GM12878 (cell line): ENCODE data around the gene AGAP1. TPM values are rescaled to one million over a fixed set of nuclear protein-coding genes. Genes with fewer than 3 reads are reported as not detected.

Experiments
- ATAC-seq: fragments of 200-7000 bp; cut with Tn5 transposase; 3 replicates; pipeline ENCODE4 v1.9.1; 2020; ENCODE audit warnings: mild to moderate bottlenecking, moderate library complexity
- BruUV-seq: library from RNA; stranded (reverse); fragments of 400-500 nt; replicated peaks from 2 replicates; lab custom pipeline; 2021; lab: Mats Ljungman, UMichigan
- CTCF ChIA-PET: fragments of 300-600 bp; sonication (Branson Sonifier 250); formaldehyde crosslinking; extraction: SDS; loops from one replicate; lab custom pipeline; 2021; ENCODE audit warnings: inconsistent platforms; lab: Yijun Ruan, JAX
- POLR2A ChIA-PET: fragments of 350-600 bp; formaldehyde crosslinking; extraction: SDS; loops from one replicate; lab custom pipeline; 2021; ENCODE audit warnings: inconsistent platforms; lab: Charles Lee
- RAD21 ChIA-PET: fragments of 300-600 bp; sonication (Branson Sonifier 250); formaldehyde crosslinking; loops from one replicate; lab custom pipeline; 2023; ENCODE audit warnings: antibody characterized with exemption; ENCODE audit not compliant: unreplicated experiment; lab: Charles Lee
- SMC1A ChIA-PET: fragments of 300-600 bp; sonication (Branson Sonifier 250); formaldehyde crosslinking; loops from one replicate; lab custom pipeline; 2023; ENCODE audit not compliant: unreplicated experiment, uncharacterized antibody; lab: Charles Lee
- DNase-seq: peaks from one replicate; pipeline ENCODE4 v3.0.0-alpha.2; 2011; ENCODE audit warnings: low read depth, low spot score
- FAIRE-seq: peaks from 3 replicates; lab custom pipeline; 2011; peaks lifted over from hg19 to GRCh38; lab: Jason Lieb, UNC
- H2AFZ ChIP-seq: 2 replicates; pipeline ENCODE4 v1.6.0; 2011; ENCODE audit warnings: low read depth, low read length, control low read depth; ENCODE audit not compliant: control insufficient read depth
- H3K27ac ChIP-seq: 2 replicates; pipeline ENCODE4 v1.5.1; 2011; ENCODE audit warnings: control low read depth; ENCODE audit not compliant: control insufficient read depth, insufficient read depth
- H3K27me3 ChIP-seq, 2 experiments: replicated peaks in 1 of 2; 2 replicates each; pipeline versions ENCODE4 v1.6.0 to v1.6.1; 2011; ENCODE audit warnings: low read length in 1 of 2; ENCODE audit not compliant: control insufficient read depth in 2 of 2, insufficient read depth in 2 of 2
- H3K36me3 ChIP-seq, 2 experiments: 2 replicates each; pipeline ENCODE4 v1.5.1; 2011; ENCODE audit warnings: low read length in 1 of 2; ENCODE audit not compliant: control insufficient read depth in 2 of 2, insufficient read depth in 2 of 2
- H3K4me1 ChIP-seq: 2 replicates; pipeline ENCODE4 v1.6.1; 2011; ENCODE audit warnings: mild to moderate bottlenecking, low read length, moderate library complexity, mixed read lengths; ENCODE audit not compliant: control insufficient read depth, insufficient read depth
- H3K4me2 ChIP-seq: 2 replicates; pipeline ENCODE4 v1.6.0; 2011; ENCODE audit warnings: control low read depth; ENCODE audit not compliant: control insufficient read depth, insufficient read depth
- H3K4me3 ChIP-seq: fragments of 200-600 bp; sonication (generic); 2 replicates; pipeline ENCODE4 v1.5.1; 2016
- H3K79me2 ChIP-seq: 2 replicates; pipeline ENCODE4 v1.6.0; 2011; ENCODE audit warnings: low read length; ENCODE audit not compliant: control insufficient read depth, insufficient read depth
- H3K9ac ChIP-seq: 2 replicates; pipeline ENCODE4 v1.8.0; 2011; ENCODE audit warnings: low read length, control low read depth, mixed read lengths; ENCODE audit not compliant: control insufficient read depth, insufficient read depth
- H3K9me3 ChIP-seq: replicated peaks from 3 replicates; pipeline ENCODE4 v1.5.1; 2011; ENCODE audit warnings: mild to moderate bottlenecking, low read length; ENCODE audit not compliant: control insufficient read depth, insufficient read depth
- H4K20me1 ChIP-seq: 2 replicates; pipeline ENCODE4 v1.6.0; 2011; ENCODE audit not compliant: control insufficient read depth, insufficient read depth
- BRCA1 ChIP-seq: IDR thresholded peaks from 2 replicates; pipeline ENCODE4 v1.6.1; 2011; ENCODE audit warnings: low read depth, low read length, improper control_type of control experiment
- CHD4 ChIP-seq: fragments of 200-600 bp; sonication (generic); IDR thresholded peaks from 2 replicates; pipeline ENCODE4 v1.6.1; 2016; ENCODE audit warnings: mild to moderate bottlenecking
- CREB1 ChIP-seq: IDR thresholded peaks from 2 replicates; pipeline ENCODE4 v1.6.1; 2012; ENCODE audit warnings: low read depth, mild to moderate bottlenecking, inconsistent platforms
- FOXK2 ChIP-seq: fragments of 450-650 bp; IDR thresholded peaks from 2 replicates; pipeline ENCODE4 v1.6.1; 2017; ENCODE audit warnings: mild to moderate bottlenecking, moderate library complexity
- HCFC1 ChIP-seq: fragments of 150-350 bp; IDR thresholded peaks from 2 replicates; pipeline ENCODE4 v1.6.1; 2014; ENCODE audit warnings: low read length
- JUNB ChIP-seq: IDR thresholded peaks from 2 replicates; pipeline ENCODE4 v1.6.1; 2016; ENCODE audit warnings: antibody characterized with exemption, mild to moderate bottlenecking
- MEF2B ChIP-seq: fragments of 450-650 bp; IDR thresholded peaks from 2 replicates; pipeline ENCODE4 v1.6.1; 2018; ENCODE audit warnings: mild to moderate bottlenecking, moderate library complexity; ENCODE audit not compliant: partially characterized antibody, poor library complexity, severe bottlenecking
- MYB ChIP-seq: fragments of 150-350 bp; IDR thresholded peaks from 2 replicates; pipeline ENCODE4 v1.6.1; 2014; ENCODE audit warnings: mild to moderate bottlenecking, low read depth, low read length, borderline replicate concordance
- PAX8 ChIP-seq: fragments of 450-650 bp; IDR thresholded peaks from 2 replicates; pipeline ENCODE4 v1.6.1; 2017; ENCODE audit warnings: mild to moderate bottlenecking, moderate library complexity
- PKNOX1 ChIP-seq: fragments of 450-650 bp; IDR thresholded peaks from 2 replicates; pipeline ENCODE4 v1.6.1; 2016; ENCODE audit warnings: mild to moderate bottlenecking
- PML ChIP-seq: IDR thresholded peaks from 2 replicates; pipeline ENCODE4 v1.6.1; 2012; ENCODE audit warnings: low read length, inconsistent platforms
- SREBF2 ChIP-seq: IDR thresholded peaks from 2 replicates; pipeline ENCODE4 v1.6.1; 2012; ENCODE audit warnings: mild to moderate bottlenecking, low read length
- YY1 ChIP-seq: IDR thresholded peaks from 2 replicates; pipeline ENCODE4 v1.6.1; 2011; ENCODE audit warnings: low read depth, mild to moderate bottlenecking, low read length
- ZNF592 ChIP-seq: fragments of 450-650 bp; IDR thresholded peaks from 2 replicates; pipeline ENCODE4 v1.6.1; 2017; ENCODE audit warnings: mild to moderate bottlenecking, moderate library complexity
- WGBS: methylation state at CpG from one replicate; pipeline ENCODE4 v1.1.6; 2016; ENCODE audit warnings: low lambda C conversion rate; ENCODE audit not compliant: insufficient replicate concordance, insufficient coverage; ENCODE audit errors: missing lambda C conversion rate; 5-methylcytosine and 5-hydroxymethylcytosine counted together
- in situ Hi-C: fragments of 300-500 bp; cut with MboI; formaldehyde crosslinking; loops from 9 replicates; pipeline ENCODE4 v1.14.3; 2018; ENCODE audit warnings: mixed read lengths
- intact Hi-C: fragments of 100-400 bp; cut with micrococcal nuclease; formaldehyde crosslinking; loops from one replicate; pipeline ENCODE4 v1.14.2; 2022; ENCODE audit not compliant: unreplicated experiment
- polyA plus RNA-seq, 11 experiments: library from polyadenylated mRNA; depleted of rRNA in 4 of 11; unstranded in 6 of 11; stranded (reverse) in 5 of 11; fragments of >200 nt; fragmentation: Nextera tagmentation in 4 of 11; fragmentation: Illumina TruSeq in 1 of 11; extraction: Ambion mirVana in 4 of 11; extraction: Trizol in 1 of 11; gene quantifications; 1 replicate in 1 of 11; 2 replicates in 10 of 11; pipeline versions ENCODE4 v1.2.1 to v1.2.3, GENCODE V29; 2011 to 2016; ENCODE audit warnings: inconsistent platforms in 2 of 11, missing spikeins in 2 of 11, low read depth in 1 of 11
- total RNA-seq, 4 experiments: library from RNA; depleted of rRNA in 3 of 4; stranded (reverse); fragments of >200 nt in 3 of 4; fragmentation: Illumina TruSeq in 1 of 4; extraction: Trizol in 1 of 4; gene quantifications; 2 replicates each; pipeline versions ENCODE4 v1.2.1 to v1.2.3, GENCODE V29; 2013 to 2021
- TF ChIP-seq, protein P1 (sequence below): IDR thresholded peaks from 2 replicates; pipeline ENCODE4 v1.6.1; 2012; ENCODE audit warnings: low read depth, low read length, improper control_type of control experiment
- TF ChIP-seq, protein P2 (sequence below): IDR thresholded peaks from 2 replicates; pipeline ENCODE4 v1.6.1; 2011; ENCODE audit warnings: low read depth, mild to moderate bottlenecking, low read length, moderate library complexity, borderline replicate concordance; ENCODE audit errors: extremely low read depth
- TF ChIP-seq, protein P3 (sequence below), 3 experiments: IDR thresholded peaks in 2 of 3; conservative IDR thresholded peaks in 1 of 3; 2 replicates each; pipeline ENCODE4 v1.5.1; 2011; ENCODE audit warnings: low read depth in 3 of 3, low read length in 3 of 3, mild to moderate bottlenecking in 3 of 3, control low read depth in 2 of 3, moderate library complexity in 2 of 3, inconsistent platforms in 1 of 3, mixed read lengths in 1 of 3; ENCODE audit not compliant: control insufficient read depth in 2 of 3, insufficient read depth in 1 of 3; ENCODE audit errors: extremely low read depth in 1 of 3

The AGAP1 gene
- total and polyA plus RNA-seq, 10 of the 15 experiments (the other 5 are each of a cell fraction or from before 2014, with no cell fraction given) = 0.05 to 0.15 (median 0.06) TPM; not detected in 7

- H3K4me1 ChIP-seq = no peaks in the 10 kb centered on the region
- intact Hi-C loops = no loop called here
- peaks cover 0 to 1% of the 10 kb centered on the region in 2 experiments; a peak in 2 of 4 replicates for H3K27me3 ChIP-seq
- H3K79me2 ChIP-seq = no peaks in the 10 kb centered on the region
- RAD21 ChIA-PET = no interaction called here
- in situ Hi-C loops = no loop called here
- no peak overlapping the region for H3K4me3 ChIP-seq
- CTCF ChIA-PET = no interaction called here
- SMC1A ChIA-PET = no interaction called here
- H3K4me2 ChIP-seq = no peak overlapping the region
- DNase-seq = no peak
- 26% methylated on average over 6 of the region's 7 CpGs for WGBS
- H3K9ac ChIP-seq = no peak overlapping the region
- H3K36me3 ChIP-seq = no peaks in the 10 kb centered on the region
- POLR2A ChIA-PET = no interaction called here
- FAIRE-seq = no peak
- no peak overlapping the region for H2AFZ ChIP-seq
- ATAC-seq = no peak
- no peaks in the 10 kb centered on the region for H3K9me3 ChIP-seq
- no TSS peak for BruUV-seq
- H4K20me1 ChIP-seq = 0 out of 2 replicates have a peak, but pooled peaks cover 3% of the 10 kb centered on the region
- no peak overlapping the region for H3K27ac ChIP-seq
- TF ChIP-seq PML = no peak
- TF ChIP-seq, protein P1, sequence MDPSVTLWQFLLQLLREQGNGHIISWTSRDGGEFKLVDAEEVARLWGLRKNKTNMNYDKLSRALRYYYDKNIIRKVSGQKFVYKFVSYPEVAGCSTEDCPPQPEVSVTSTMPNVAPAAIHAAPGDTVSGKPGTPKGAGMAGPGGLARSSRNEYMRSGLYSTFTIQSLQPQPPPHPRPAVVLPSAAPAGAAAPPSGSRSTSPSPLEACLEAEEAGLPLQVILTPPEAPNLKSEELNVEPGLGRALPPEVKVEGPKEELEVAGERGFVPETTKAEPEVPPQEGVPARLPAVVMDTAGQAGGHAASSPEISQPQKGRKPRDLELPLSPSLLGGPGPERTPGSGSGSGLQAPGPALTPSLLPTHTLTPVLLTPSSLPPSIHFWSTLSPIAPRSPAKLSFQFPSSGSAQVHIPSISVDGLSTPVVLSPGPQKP = no peak
- no peak for TF ChIP-seq BRCA1
- TF ChIP-seq HCFC1 = no peak
- TF ChIP-seq, protein P2, sequence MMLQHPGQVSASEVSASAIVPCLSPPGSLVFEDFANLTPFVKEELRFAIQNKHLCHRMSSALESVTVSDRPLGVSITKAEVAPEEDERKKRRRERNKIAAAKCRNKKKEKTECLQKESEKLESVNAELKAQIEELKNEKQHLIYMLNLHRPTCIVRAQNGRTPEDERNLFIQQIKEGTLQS = no peak
- no peak for TF ChIP-seq SREBF2
- TF ChIP-seq, protein P3, sequence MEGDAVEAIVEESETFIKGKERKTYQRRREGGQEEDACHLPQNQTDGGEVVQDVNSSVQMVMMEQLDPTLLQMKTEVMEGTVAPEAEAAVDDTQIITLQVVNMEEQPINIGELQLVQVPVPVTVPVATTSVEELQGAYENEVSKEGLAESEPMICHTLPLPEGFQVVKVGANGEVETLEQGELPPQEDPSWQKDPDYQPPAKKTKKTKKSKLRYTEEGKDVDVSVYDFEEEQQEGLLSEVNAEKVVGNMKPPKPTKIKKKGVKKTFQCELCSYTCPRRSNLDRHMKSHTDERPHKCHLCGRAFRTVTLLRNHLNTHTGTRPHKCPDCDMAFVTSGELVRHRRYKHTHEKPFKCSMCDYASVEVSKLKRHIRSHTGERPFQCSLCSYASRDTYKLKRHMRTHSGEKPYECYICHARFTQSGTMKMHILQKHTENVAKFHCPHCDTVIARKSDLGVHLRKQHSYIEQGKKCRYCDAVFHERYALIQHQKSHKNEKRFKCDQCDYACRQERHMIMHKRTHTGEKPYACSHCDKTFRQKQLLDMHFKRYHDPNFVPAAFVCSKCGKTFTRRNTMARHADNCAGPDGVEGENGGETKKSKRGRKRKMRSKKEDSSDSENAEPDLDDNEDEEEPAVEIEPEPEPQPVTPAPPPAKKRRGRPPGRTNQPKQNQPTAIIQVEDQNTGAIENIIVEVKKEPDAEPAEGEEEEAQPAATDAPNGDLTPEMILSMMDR (IDR thresholded peaks at IDR 0.05 in 2 of 3, conservative IDR thresholded peaks at IDR 0.05 in 1 of 3; ENCODE audit: control insufficient read depth in 2 of 3, extremely low read depth in 1 of 3, insufficient read depth in 1 of 3, low read depth in 3 of 3, low read length in 3 of 3) = no peak
- TF ChIP-seq ZNF592 = no peak
- TF ChIP-seq CHD4 = no peak
- TF ChIP-seq MYB = no peak
- TF ChIP-seq MEF2B = no peak
- TF ChIP-seq PKNOX1 = no peak
- no peak for TF ChIP-seq PAX8
- TF ChIP-seq YY1 = no peak
- no peak for TF ChIP-seq CREB1
- TF ChIP-seq FOXK2 = no peak
- no peak for TF ChIP-seq JUNB
Measured at GRCh38 chr2:235505181-235505741, 11.4 kb downstream of the AGAP1 start.
